Thyroid gland (tissue), 4 donors: ENCODE data around the gene EMP2.

Experiments
- POLR2A ChIP-seq, 2 donors: fragments of 450-650 bp; IDR thresholded peaks; one replicate each; pipeline ENCODE4 v1.6.1; 2017; ENCODE audit warnings: antibody characterized with exemption in 2 of 2, mild to moderate bottlenecking in 2 of 2, moderate library complexity in 1 of 2
- TF ChIP-seq, protein P1 (sequence below), 6 experiments: fragments of 200-600 bp in 3 of 6; fragments of 450-650 bp in 3 of 6; sonication (generic) in 3 of 6; IDR thresholded peaks; one replicate each; pipeline ENCODE4 v1.5.1; 2016 to 2019; ENCODE audit warnings: antibody characterized with exemption in 6 of 6, mild to moderate bottlenecking in 2 of 6, inconsistent platforms in 1 of 6, moderate library complexity in 1 of 6

DNA sequence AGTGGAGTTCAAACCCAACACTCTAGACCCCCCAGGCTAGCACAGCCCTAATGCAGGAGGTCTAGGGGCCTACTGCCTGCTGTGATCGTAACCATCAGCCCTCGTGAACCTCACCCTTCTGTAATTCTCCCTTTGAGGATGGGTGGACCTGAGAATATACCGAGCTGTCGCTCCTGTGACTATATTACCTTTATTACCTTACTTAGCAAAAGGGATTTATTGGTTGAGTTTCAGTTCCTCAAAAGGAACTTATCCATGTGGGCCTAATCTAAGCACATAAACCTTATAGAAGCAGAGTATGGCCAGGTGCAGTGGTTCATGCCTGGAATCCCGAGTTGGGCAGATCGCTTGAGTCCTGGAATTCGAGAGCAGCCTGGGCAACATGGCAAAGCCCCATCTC is 19.2 kb upstream of the EMP2 start:
- TF ChIP-seq, protein P1, sequence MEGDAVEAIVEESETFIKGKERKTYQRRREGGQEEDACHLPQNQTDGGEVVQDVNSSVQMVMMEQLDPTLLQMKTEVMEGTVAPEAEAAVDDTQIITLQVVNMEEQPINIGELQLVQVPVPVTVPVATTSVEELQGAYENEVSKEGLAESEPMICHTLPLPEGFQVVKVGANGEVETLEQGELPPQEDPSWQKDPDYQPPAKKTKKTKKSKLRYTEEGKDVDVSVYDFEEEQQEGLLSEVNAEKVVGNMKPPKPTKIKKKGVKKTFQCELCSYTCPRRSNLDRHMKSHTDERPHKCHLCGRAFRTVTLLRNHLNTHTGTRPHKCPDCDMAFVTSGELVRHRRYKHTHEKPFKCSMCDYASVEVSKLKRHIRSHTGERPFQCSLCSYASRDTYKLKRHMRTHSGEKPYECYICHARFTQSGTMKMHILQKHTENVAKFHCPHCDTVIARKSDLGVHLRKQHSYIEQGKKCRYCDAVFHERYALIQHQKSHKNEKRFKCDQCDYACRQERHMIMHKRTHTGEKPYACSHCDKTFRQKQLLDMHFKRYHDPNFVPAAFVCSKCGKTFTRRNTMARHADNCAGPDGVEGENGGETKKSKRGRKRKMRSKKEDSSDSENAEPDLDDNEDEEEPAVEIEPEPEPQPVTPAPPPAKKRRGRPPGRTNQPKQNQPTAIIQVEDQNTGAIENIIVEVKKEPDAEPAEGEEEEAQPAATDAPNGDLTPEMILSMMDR (IDR thresholded peaks at IDR 0.05), result no peak
- no peak for TF ChIP-seq POLR2A (IDR thresholded peaks at IDR 0.05)
